22Rv1 (cell line): ENCODE results near the gene FBXL13.

ENCODE experiments used
- CTCF ChIP-seq: fragments of 450-650 bp; IDR thresholded peaks from 2 replicates; pipeline ENCODE4 v1.5.1; 2017; ENCODE audit warnings: mild to moderate bottlenecking
- ZFX ChIP-seq: fragments of 450-650 bp; IDR thresholded peaks from 2 replicates; pipeline ENCODE4 v1.6.1; 2017; ENCODE audit warnings: antibody characterized with exemption, borderline replicate concordance

DNA sequence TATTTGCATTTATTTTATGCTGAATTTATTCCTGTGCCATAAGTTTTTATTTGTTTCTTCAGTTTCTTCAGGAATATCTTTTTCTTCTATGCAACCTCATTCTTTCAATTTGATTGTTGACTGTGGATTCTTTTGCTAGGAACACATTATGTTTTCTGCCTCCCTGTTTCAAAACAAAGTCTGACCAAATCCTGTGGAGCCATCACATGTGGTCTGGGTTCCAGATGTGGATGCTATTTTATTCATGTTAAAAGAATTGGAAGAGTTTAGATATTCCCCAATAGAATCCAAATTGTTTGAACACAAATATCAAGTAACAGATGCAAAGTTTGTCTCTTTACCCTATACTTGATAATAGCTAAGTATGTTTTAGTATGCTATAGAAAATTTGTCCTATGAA is 218.6 kb downstream of the FBXL13 start:
- no peak for TF ChIP-seq CTCF
- TF ChIP-seq ZFX, result no peak
